Measurements from ENCODE around the gene FGD5. TPM values are rescaled to one million over a fixed set of nuclear protein-coding genes. Genes with fewer than 3 reads are reported as not detected.

The FGD5 gene
- total and polyA plus RNA-seq, 8 donors = 1.2 to 34.1 (median 9.0) TPM

DNA sequence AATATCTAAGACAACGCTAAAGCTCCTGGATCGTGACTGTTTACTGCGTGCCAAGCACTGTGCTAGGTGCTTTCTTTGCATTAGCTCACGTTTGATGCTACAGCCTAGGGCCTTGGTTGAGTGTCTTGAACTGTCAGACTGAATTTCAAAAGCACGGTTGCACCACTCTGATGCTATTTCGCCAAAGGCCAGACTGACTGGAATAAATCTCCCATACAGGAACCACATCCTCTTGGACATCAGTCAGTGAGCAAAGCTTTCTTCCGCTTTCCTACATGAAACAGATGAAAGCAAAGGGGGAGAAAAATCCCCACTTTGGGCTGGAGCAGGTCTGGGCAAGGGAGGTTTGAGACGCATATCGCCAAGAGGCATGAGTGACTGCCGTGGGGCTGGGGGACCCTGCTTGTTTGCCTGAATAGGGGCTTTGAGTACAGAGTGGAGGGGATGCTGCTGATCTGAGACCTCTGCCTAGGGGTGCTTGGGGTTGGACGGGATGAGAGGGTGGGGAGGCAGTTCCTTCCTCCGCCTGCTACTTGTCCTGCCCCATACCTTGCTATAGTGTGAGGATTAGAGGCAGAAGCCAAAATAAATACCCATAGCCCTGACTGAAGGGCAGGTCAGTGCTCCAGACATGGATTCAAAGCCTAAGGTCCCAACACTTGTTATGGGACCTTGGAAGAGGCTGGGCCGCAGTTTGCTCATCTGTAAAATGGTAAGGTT, 5.3 kb downstream of the FGD5 start:
- no peak overlapping the region for H3K4me3 ChIP-seq
- TF ChIP-seq POLR2AphosphoS5 (IDR thresholded peaks at IDR 0.05) (no peak), CTCF (IDR thresholded peaks at IDR 0.05) (no peak), POLR2A (IDR thresholded peaks at IDR 0.05) (no peak), EP300 (IDR thresholded peaks at IDR 0.05) (no peak)
- no peaks in the 10 kb centered on the region for H3K9me3 ChIP-seq
- H3K36me3 ChIP-seq = peaks cover 0 to 21% (median 18%) of the 10 kb centered on the region in 4 donors
- peaks cover 0 to 32% (median 0%) of the 10 kb centered on the region in 3 donors for H3K27me3 ChIP-seq
- H3K4me1 ChIP-seq = peaks cover 0 to 14% (median 8%) of the 10 kb centered on the region in 4 donors
- 77 to 81% (median 78%) methylated on average over 13 of the region's 13 CpGs for WGBS, 5 donors
- peak overlapping the region in 3 of 5 donors; percentile 37 to 60 (median 42) for H3K27ac ChIP-seq
- no peak for DNase-seq
- intact Hi-C loops (cut with DNase I; ENCODE audit: low total_unique reads) = no loop called here

DNA sequence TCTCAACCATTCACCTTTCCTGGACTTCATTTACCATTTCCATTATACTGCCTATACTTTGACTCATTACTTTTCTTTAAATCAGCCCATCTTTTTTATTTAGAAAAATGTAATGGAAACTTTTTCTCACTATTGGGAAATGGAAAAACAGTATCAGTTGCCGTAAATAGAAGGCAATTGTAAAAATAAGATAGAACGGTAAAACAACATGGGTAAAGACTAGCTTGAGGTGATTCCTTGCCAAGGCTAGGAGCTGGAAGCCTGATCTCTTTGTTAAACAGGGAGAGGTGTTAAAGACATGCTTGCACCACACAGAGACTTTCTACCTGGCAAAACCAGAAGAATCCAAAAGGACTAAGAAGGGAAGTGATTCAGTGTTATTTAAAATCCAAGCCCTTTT, 5.9 kb downstream of the FGD5 start:
- 60 to 75% (median 62%) methylated on average over 2 of the region's 2 CpGs for WGBS, 5 donors
- intact Hi-C loops (cut with DNase I; ENCODE audit: low total_unique reads) = no loop called here
- peak overlapping the region in 2 of 5 donors; percentile 42 to 60 for H3K27ac ChIP-seq
- H3K4me3 ChIP-seq = no peak overlapping the region
- no peak for DNase-seq
- no peaks in the 10 kb centered on the region for H3K9me3 ChIP-seq
- H3K27me3 ChIP-seq = peaks cover 0 to 34% (median 0%) of the 10 kb centered on the region in 3 donors
- H3K36me3 ChIP-seq = peaks cover 0 to 18% (median 14%) of the 10 kb centered on the region in 4 donors
- TF ChIP-seq POLR2A (IDR thresholded peaks at IDR 0.05) (no peak), POLR2AphosphoS5 (IDR thresholded peaks at IDR 0.05) (no peak), EP300 (IDR thresholded peaks at IDR 0.05) (no peak), CTCF (IDR thresholded peaks at IDR 0.05) (no peak)
- H3K4me1 ChIP-seq = peaks cover 0 to 14% (median 8%) of the 10 kb centered on the region in 4 donors

GRCh38 chr3:14826069-14826468, 7.3 kb downstream of the FGD5 start:
- WGBS, 5 donors = 61 to 70% (median 66%) methylated on average over 4 of the region's 4 CpGs
- H3K27me3 ChIP-seq = peaks cover 0 to 26% (median 0%) of the 10 kb centered on the region in 3 donors
- DNase-seq = no peak
- no peaks in the 10 kb centered on the region for H3K9me3 ChIP-seq
- no peak overlapping the region for H3K4me3 ChIP-seq
- H3K4me1 ChIP-seq = peaks cover 0 to 14% (median 8%) of the 10 kb centered on the region in 4 donors
- intact Hi-C loops (cut with DNase I; ENCODE audit: low total_unique reads) = no loop called here
- TF ChIP-seq POLR2A (IDR thresholded peaks at IDR 0.05) = no peak
- no peak for TF ChIP-seq EP300 (IDR thresholded peaks at IDR 0.05)
- no peak for TF ChIP-seq CTCF (IDR thresholded peaks at IDR 0.05)
- TF ChIP-seq POLR2AphosphoS5 (IDR thresholded peaks at IDR 0.05) = no peak
- peaks cover 0 to 4% (median 2%) of the 10 kb centered on the region in 4 donors for H3K36me3 ChIP-seq
- no peak overlapping the region for H3K27ac ChIP-seq

DNA sequence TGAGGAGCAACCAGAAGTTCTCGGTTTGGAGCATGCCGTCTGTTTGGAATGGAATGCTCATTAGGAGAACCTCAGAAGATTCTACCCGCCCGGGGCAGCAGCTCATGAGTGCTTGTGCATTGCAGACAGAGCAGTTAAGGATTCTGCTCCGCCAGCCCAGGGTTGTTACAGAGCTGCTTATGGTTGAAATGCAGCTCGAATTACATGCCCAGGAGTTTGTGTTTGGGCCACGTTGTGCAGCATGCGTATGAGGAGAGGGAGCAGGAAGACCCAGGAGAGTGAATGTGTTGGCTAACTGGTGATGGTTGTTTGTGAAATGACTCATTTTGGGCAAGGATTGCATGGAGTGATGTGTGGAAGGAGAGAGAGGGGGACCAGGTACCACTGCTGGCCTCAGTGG, 9.0 kb downstream of the FGD5 start:
- intact Hi-C loops (cut with DNase I; ENCODE audit: low total_unique reads) = no loop called here
- no peaks in the 10 kb centered on the region for H3K36me3 ChIP-seq
- TF ChIP-seq CTCF (IDR thresholded peaks at IDR 0.05) = no peak
- H3K27ac ChIP-seq = no peak overlapping the region
- H3K27me3 ChIP-seq = peaks cover 0 to 26% (median 0%) of the 10 kb centered on the region in 3 donors
- WGBS, 5 donors = 64 to 80% (median 70%) methylated on average over 8 of the region's 8 CpGs
- H3K4me1 ChIP-seq = peaks cover 0 to 11% (median 6%) of the 10 kb centered on the region in 4 donors
- DNase-seq = no peak
- H3K4me3 ChIP-seq = no peak overlapping the region
- no peaks in the 10 kb centered on the region for H3K9me3 ChIP-seq

Data from stomach (tissue), 9 donors.